ENCODE data around the gene VAMP8. TPM values are rescaled to one million over a fixed set of nuclear protein-coding genes. Genes with fewer than 3 reads are reported as not detected.
"Not testable (repeated sequence)": the region's sequence is repeated elsewhere in the genome, so short reads cannot be mapped to it uniquely, and the experiment has no call there.

VAMP8 gene
- total RNA-seq, 1 donor from 2014 or later = 146 TPM

DNA sequence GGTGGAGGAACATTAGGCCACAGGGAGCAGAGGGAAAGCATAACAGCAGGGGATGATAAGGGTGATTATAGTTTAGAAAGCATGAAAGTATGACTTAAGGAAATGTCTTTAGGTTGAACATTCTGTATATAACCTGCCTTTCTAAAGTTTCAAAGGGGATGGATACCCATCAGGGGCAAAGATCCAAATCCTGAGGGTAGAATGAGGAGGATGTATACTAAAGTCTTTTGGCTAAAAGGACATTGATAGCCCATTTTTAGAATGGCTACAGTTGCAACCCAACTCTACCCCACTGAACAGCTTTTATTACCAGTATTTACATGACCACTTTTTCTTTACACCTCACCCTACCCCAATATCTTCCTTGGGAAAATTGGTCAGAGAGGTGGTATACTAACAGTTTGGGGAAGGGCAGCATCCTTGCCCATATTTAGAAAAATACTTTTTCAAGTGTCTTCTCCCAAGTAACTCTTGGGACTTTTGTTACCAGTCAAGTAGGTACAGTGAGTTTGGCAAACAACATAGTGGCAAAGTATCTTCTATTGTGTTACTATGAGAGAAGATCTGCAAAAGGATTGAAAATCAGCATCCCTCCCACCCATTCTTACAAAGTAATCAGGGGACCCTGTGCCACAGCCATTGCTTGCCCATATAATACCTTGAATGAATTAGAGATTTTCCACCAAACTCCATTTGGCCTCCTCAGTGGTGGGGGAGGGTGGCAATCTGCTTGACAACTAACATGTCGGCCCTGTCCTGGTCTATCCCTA lies 30.1 kb upstream of the VAMP8 start:
- intact Hi-C loops (cut with micrococcal nuclease) = no loop called here

- intact Hi-C loops (cut with micrococcal nuclease) = no loop called here
Measured at GRCh38 chr2:85547859-85548607, 29.4 kb upstream of the VAMP8 start.

GRCh38 chr2:85548608-85548900 lies 28.8 kb upstream of the VAMP8 start:
- intact Hi-C loops (cut with micrococcal nuclease) = no loop called here

- intact Hi-C loops (cut with micrococcal nuclease) = no loop called here
Measured at GRCh38 chr2:85549095-85549494, 28.3 kb upstream of the VAMP8 start.

DNA sequence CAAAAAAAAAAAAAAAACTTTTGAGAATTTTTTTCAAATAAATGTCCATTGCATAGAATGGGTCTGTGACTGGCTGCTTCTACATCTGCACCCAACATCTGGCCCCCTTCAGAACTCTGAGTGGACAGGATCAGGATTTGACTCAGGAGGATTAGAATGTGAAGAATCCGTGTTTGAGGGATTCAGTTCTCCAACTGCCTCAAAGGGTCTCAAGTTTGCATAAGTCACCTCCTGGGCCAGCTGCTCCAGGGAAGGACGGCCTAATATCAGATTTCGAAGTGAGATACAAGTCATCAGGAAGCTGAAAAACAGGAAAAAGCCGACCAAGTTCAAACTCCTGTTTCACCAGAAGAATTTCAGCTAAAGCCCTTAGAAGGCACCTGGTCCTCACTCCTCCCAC lies 27.6 kb upstream of the VAMP8 start:
- intact Hi-C loops (cut with micrococcal nuclease) = no loop called here

DNA sequence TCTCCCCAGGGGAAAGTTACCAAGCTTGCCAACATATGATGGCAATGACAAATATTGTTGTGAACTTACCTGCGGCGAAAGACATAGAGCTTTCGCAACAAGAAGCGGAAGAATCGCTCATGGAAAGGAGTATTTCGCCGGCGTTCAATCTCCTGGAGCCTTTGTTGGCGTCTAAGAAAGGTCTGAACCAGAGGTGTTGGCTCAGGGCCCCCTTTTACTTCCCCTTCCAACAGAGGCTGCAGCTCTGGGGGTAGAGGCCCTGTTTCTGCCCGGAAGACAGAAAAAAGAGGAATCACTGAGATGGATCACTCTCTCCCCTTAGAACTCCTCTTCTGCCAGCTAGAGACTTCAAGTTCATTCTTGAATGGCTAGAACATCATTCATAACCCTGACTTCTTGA lies 26.9 kb upstream of the VAMP8 start:
- intact Hi-C loops (cut with micrococcal nuclease) = no loop called here

- intact Hi-C loops (cut with micrococcal nuclease) = loop anchor here (1.0 to 2.0 kb wide), 4 partner anchors 13 to 197 kb away; partner anchors contain the start of genes ELMOD3, MAT2A and RETSAT
Measured at GRCh38 chr2:85551698-85552678, 25.4 kb upstream of the VAMP8 start.

GRCh38 chr2:85553184-85553583 lies 24.2 kb upstream of the VAMP8 start:
- intact Hi-C loops (cut with micrococcal nuclease) = loop anchor here (2.0 kb wide), 1 partner anchor 198 kb away; the partner anchor contains the start of genes ELMOD3 and RETSAT

DNA sequence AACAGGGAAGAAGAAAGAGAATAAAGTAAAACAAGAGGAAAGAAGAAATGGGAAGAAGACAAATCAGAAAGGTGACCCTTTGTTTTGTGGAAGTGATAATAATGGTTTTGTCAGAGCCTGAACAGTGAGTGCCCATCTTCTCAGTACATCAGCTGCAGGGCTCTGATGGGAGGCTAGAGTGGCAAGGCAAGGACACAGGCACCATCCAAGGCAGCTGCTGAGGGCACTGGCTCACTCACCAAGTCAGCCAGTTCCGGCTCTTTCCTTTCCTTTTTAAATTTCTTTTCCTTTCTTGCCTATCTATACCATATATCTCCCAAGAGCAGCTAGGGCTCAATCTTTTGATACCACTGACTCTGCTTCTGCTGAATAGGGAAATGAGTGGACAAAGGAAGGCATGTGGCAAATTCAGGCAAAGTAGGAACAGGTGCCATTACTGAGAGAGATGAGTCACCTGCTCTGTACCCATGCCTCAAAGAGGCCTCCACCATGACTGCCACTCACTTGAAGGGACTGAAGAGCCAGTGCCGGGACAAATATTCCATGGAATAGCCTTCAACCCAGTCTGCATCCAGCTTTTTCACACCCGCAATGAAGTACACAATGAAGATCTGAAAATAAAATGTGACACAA lies 22.3 kb upstream of the VAMP8 start:
- intact Hi-C loops (cut with micrococcal nuclease) = no loop called here

DNA sequence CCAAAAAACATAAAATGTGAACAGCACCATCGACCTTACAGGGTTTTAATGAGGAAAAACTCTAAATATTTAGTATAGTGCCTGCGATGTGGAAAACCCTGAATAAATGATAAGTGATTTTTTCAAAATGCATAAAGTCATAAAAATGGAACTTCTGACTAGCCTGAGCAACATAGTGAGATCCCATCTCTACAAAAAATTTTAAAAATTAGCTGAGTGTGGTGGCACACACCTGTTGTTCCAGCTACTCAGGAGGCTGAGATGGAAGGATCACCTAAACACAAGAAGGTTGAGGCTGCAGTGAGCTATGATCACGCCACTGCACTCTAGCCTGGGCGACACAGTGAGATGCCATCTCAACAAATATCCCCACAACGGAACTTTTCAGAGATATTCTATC lies 20.3 kb upstream of the VAMP8 start:
- intact Hi-C loops (cut with micrococcal nuclease) = no loop called here

- intact Hi-C loops (cut with micrococcal nuclease) = no loop called here
Measured at GRCh38 chr2:85558160-85558559, 19.2 kb upstream of the VAMP8 start.

DNA sequence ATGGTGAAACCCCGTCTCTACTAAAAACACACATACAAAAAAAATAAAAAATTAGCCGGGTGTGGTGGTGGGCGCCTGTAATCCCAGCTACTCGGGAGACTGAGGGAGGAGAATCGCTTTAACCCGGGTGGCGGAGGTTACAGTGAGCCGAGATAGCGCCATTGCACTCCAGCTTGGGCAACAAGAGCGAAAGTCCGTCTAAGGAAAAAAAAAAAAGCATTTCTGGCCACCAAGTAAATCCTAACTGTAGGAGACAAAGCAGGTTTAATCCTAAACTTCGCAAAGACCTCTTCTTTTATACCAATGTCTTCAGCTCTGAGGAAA lies 17.0 kb upstream of the VAMP8 start:
- intact Hi-C loops (cut with micrococcal nuclease) = not testable (repeated sequence)

DNA sequence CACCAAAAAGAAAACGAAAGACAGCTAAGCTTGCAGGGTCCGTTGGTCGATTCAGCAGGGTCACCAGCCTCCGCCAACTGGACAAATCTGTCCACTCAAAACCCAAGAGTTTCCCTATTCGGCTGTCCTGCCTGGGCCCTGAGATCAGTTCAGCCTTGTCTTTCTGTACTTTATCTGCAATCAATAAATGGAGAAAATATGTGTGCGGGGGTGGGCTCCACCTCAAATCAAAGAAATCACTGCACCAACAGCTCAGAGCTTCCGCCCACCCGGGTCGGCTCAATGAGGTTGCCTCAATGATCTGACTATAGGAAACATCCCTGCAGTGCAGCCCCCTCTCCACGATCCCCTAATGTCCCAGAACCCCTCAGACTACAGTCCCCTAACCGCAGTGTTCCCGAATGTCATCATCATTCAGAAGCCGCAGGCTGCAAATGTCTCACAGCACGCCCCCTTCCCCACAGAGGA lies 16.5 kb upstream of the VAMP8 start:
- intact Hi-C loops (cut with micrococcal nuclease) = loop anchor here (1.0 kb wide), 5 partner anchors 22 to 233 kb away; partner anchors contain the start of genes ELMOD3, MAT2A, RETSAT and RNF181

DNA sequence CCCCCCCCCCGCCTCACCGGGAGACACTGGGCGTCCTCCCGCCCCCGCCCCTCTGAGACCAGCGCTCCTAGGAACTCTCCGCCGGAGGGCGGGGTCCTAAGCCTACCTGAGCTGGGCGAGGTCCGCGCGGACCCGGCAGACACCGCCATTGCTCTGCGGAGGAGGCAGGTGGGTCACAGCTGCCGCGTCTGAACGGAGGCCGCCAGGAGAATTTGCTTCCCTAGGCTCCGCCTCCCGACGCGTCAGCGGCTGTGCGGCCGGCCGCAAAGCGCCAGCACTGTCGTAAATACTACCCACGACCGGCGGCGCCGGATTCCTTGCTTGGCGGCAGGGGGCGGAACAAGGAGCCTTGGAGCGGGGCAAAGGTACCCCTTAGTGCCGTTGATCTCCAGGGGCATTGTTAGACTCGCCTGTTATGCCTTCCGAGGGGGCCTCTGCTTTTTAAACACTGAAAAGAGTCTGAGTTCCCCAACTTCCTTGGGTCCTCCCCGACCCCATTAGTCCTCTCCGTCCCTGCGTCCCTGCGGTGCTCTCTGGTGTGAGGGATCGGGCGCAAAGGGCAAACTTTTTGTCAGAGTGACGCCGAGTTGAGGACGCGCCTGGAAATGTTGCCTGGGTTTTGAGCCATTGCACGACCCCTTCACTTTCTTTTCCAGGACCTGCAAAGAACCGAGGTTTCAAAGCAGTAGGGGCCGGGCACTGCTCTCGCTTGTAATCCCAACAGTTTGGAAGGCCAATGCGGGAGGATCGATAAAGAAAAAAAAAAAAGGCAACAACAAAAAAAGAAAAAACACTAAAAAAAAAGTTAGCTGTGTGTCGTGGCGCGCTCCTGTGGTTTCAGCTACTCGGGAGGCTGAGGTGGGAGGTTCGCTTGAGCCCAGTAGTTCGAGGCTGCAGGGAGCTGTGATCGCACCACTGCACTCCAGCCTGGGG lies 15.8 kb upstream of the VAMP8 start, which contains the start of gene GGCX:
Gene GGCX, minus strand, starts transcription at position 214 of the 933 bp plus-strand sequence. Its CDS starts 65 bp downstream, at position 149.
- intact Hi-C loops (cut with micrococcal nuclease) = loop anchor here (1.0 kb wide), 5 partner anchors 22 to 233 kb away; partner anchors contain the start of genes ELMOD3, MAT2A, RETSAT and RNF181

DNA sequence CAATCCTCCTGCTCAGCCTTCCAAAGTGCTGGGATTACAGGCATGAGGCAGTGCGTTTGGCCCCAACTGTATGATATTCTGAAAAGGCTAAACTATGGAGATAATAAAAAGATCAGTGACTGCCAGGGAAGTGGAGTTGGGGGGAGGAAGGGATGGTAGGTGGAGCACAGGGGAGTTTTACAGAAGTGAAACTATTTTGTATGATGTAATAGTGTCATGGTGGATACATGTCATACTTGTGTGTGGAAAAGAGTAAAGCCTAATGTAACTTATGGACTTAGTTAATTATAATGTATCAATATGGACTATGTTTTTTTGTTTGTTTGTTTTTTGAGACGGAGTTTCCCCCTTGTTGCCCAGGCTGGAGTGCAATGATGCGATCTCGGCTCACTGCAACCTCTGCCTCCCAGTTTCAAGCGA lies 13.2 kb upstream of the VAMP8 start:
- intact Hi-C loops (cut with micrococcal nuclease) = no loop called here

GRCh38 chr2:85566265-85566664 lies 11.1 kb upstream of the VAMP8 start:
- intact Hi-C loops (cut with micrococcal nuclease) = no loop called here

DNA sequence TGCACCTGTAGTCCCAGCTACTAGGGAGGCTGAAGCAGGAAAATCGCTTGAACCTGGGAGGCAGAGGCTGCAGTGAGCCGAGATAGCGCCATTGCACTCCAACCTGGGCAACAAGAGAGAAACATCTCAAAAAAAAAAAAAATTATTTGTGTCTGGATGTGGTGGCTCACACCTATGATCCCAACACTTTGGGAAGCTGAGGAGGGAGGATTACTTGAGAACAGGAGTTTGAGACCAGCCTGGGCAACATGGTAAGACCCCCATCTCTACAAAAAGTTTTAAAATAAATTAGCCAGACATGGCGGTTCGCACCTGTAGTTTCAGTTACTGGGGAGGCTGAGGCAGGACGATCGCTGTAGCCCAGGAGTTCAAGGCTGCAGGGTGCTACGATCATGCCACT lies 1.6 kb upstream of the VAMP8 start:
- intact Hi-C loops (cut with micrococcal nuclease) = no loop called here

- intact Hi-C loops (cut with micrococcal nuclease) = no loop called here
Measured at GRCh38 chr2:85577063-85577385, 362 bp upstream of the VAMP8 start.

DNA sequence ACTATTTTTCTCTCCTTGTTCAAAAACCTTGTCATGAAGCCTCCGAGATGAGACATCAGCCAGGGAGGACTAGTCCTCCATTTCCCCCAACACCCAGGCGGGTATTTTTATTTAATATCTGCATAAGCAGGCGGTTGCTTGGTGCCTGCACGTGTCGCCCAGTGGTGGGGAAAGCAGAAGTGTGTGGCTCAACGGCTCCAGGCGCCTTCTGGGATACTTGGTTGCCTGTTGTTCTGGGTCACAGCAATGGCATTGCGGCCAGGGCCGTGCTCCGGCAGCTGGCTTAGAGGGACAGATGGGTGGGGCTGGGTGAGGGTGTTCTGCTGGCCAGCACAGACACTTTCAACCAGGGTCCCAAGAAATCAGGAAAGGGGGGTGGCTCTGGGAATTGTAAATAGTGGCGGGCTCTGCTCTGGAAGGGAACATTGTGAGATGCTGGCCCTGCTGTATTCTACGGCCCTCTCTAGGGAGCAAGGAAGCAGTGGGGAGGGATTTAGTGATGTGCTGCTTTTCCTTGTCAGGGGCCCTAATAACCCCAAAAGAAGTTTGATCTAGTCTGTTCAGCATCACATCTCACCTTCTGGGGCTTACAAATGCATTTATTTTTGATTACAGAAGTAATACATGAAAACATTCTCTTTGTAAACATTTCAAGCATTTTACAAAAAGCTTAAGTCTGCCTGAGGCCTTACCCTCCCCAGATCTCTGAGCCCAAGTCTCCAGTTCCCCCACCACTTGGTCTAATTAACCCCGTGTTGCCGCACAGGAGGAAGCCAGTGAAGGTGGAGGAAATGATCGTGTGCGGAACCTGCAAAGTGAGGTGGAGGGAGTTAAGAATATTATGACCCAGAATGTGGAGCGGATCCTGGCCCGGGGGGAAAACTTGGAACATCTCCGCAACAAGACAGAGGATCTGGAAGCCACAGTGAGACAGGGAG lies 1.1 kb downstream of the VAMP8 start:
- intact Hi-C loops (cut with micrococcal nuclease) = loop anchor here (2.0 kb wide), 1 partner anchor 16 kb away; the partner anchor contains the start of gene RNF181
